VCaP (cell line): ENCODE measurements around the gene UTP14A.

Source experiments
- H3K27ac ChIP-seq: fragments of 450-650 bp; 2 replicates; pipeline ENCODE4 v1.5.1; 2017
- TF ChIP-seq, protein P1 (sequence below): fragments of 450-650 bp; conservative IDR thresholded peaks from 2 replicates; pipeline ENCODE4 v1.5.1; 2017; ENCODE audit warnings: mild to moderate bottlenecking, moderate library complexity

UTP14A gene

DNA sequence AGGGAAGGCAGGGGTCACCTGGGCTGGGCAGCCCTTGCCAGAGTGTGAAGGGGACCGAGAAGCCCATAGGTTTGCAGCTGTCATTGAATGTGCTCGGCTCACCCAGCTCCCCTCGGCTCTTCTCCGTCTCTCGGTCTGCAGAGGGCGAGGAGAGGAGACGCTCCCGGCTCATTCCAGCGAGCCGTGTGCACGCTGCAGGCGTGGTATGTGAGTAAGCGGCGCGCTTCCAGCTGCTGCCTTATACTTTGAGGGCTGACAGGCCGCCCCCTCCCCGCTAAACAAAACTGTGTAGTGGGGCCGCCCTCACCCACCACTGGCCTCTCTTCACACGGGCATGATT, 53.5 kb downstream of the UTP14A start:
- TF ChIP-seq, protein P1, sequence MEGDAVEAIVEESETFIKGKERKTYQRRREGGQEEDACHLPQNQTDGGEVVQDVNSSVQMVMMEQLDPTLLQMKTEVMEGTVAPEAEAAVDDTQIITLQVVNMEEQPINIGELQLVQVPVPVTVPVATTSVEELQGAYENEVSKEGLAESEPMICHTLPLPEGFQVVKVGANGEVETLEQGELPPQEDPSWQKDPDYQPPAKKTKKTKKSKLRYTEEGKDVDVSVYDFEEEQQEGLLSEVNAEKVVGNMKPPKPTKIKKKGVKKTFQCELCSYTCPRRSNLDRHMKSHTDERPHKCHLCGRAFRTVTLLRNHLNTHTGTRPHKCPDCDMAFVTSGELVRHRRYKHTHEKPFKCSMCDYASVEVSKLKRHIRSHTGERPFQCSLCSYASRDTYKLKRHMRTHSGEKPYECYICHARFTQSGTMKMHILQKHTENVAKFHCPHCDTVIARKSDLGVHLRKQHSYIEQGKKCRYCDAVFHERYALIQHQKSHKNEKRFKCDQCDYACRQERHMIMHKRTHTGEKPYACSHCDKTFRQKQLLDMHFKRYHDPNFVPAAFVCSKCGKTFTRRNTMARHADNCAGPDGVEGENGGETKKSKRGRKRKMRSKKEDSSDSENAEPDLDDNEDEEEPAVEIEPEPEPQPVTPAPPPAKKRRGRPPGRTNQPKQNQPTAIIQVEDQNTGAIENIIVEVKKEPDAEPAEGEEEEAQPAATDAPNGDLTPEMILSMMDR, result no peak
- H3K27ac ChIP-seq, result no peak overlapping the region

DNA sequence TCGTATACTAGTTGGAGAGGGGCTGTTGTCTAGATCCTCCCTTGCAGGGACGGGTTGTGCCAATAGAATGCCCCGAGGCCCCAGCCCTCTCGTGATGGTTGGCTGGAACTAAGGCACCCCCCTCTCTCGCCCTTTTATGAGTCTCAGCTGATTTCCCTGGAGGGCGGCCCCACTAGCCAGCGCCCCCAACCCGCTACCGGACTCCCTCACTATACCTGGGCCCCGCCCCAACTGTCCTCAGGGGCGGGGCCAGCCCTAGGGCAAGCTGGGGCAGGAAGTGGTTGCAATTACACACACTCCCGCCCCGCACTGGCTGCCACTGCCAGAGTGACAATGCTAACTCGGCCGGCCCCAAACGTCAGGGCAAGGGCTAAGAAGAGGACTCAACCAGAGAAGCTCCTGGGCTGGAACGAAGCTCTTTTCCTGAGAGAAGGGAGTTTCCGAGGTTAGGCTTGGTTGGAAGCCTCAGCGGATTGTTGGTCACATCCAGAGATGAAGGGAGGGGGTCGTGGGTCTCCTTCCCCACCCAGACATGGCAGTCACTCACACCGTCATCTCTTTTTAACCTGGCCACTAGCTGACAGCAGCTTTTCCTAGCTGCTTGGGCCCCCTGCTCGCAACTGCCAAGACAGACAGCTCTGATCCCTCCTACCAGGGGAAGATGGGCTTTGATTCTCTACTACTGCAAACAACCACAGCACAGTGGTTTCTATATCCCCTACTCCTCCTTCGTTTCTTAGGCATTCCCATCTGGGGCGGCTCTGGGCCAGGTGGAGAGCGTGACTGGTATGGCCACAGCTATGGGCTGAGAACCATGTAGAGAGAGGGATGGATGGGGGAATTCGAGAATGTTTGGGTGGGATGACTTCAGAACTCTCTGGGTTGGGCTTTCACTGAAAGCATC, 55.5 kb downstream of the UTP14A start:
- TF ChIP-seq, protein P1, result no peak
- peak overlapping the region; percentile 19; the same call in 1 of the 2 replicates for H3K27ac ChIP-seq

DNA sequence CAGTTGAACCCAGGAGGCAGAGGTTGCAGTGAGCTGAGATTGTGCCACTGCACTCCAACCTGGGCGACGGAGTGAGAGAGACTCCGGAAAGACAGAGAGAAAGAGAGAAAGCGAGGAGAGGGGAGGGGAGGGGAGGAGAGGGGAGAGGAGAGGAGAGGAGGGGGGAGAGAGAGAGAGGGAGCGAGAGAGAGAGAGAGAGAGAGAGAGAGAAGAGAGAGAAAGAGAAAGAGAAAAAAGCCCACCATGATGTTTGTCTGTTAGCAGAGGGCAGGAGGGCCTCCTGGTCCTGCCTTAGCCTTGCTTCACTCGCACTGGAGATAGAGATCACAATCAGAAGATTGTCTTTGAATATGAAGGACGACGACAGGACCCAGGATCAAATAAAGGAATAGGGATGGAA, 57.8 kb downstream of the UTP14A start:
- no peak overlapping the region for H3K27ac ChIP-seq
- TF ChIP-seq, protein P1, result no peak

DNA sequence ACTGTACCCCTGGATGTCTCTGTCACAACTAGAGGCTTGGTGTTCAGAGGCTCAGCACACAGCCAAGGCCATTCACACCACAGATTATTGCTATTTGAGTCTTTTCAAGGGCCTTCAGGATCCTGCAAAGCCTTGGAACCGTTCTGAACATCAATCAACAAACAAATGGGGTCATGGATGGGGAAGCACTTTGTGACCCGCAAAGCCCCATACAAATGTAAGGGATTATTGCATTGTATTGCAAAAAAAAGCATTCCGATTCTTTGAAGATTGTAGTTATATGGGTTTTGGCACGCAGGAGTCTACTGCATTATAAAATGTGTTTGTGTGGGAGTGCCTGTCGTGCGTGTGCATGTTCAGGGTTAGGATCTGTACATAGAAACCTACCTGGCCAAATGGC, 59.2 kb downstream of the UTP14A start:
- no peak overlapping the region for H3K27ac ChIP-seq
- TF ChIP-seq, protein P1, result no peak

DNA sequence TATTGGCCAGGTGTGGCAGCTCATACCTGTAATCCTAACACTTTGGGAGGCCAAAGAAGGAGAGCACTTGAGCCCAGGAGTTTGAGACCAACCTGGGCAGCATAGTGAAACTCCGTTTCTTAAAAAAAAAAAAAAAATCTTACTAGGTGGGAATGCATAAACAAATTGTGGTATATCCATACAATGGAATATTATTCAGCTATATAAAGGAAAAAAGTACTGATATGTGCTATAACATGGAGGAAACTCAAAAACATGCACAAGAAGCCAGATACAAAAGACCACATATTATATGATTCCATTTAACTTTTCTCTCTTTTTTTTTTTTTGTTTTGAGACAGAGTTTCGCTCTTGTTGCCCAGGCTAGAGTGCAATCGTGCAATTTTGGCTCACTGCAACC, 63.0 kb downstream of the UTP14A start:
- TF ChIP-seq, protein P1, result no peak
- H3K27ac ChIP-seq, result no peak overlapping the region

DNA sequence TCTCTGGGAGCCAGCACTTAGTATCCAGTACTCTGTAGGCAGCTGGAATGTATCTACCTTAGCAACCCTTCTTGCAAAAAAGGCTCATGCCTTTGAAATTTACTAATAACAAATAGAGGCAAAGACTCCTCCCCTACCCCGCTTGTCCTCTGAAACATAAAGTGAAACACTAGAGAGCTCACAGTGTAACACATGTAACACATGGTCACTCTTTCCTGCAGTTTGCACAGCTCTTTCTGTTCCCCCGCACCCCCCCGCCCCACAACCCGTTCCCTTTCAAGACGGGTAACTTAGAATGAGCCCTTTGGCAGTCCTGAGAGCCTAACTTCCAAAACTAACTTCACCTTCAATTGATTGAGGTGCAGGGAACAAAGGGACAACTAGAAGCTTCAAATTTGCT, 70.5 kb downstream of the UTP14A start:
- H3K27ac ChIP-seq, result no peak overlapping the region
- TF ChIP-seq, protein P1, result no peak
